ENCODE results near the gene CR1L. TPM values are rescaled to one million over a fixed set of nuclear protein-coding genes. Genes with fewer than 3 reads are reported as not detected.

Gene CR1L
- polyA plus RNA-seq, 1 donor from 2014 or later, result not detected

DNA sequence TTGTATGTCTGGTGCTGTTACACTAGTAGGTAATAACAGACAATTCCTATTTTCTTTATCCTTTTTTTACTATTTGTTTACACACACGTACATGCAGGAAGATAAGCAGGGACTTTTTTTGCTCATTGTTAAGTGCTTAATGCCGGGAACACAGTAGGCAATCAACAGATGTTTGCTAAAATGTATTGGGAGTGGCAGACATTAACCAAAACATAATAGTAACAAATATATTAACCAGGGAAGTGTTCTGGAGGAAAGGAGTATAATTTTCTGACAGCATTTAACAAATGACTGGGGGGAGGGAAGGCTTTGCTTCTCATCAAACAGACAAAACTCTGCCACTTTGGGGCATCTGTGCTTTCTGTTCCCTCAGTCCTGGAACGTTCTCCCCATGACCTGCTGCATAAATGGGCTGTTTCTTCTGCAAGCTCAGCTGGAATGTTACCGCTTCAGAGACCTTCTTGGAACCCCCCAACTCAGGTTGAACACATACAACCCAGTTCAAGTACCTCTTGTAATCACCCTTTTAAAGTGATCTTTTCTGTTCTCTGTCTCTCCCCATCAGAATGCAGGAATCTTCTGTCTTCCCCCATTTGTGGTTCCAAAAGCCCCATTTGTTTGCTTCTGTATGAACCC lies 2.1 kb downstream of the CR1L start:
- no peak overlapping the region for H3K27ac ChIP-seq (ENCODE audit: low read length)
- TF ChIP-seq MXI1 (conservative IDR thresholded peaks at IDR 0.05; ENCODE audit: poor library complexity, severe bottlenecking) (no peak), TAF1 (IDR thresholded peaks at IDR 0.05; ENCODE audit: low read depth) (no peak), REST (IDR thresholded peaks at IDR 0.05; ENCODE audit: borderline replicate concordance) (no peak), RAD21 (conservative IDR thresholded peaks at IDR 0.05) (no peak), EZH2 (IDR thresholded peaks at IDR 0.05; ENCODE audit: borderline replicate concordance, insufficient read depth, low read length, poor library complexity, severe bottlenecking) (no peak), CTCF (IDR thresholded peaks at IDR 0.05; ENCODE audit: poor library complexity, severe bottlenecking) (no peak), POLR2AphosphoS5 (IDR thresholded peaks at IDR 0.05) (no peak), EP300 (conservative IDR thresholded peaks at IDR 0.05; ENCODE audit: poor library complexity, severe bottlenecking) (no peak), SMC3 (conservative IDR thresholded peaks at IDR 0.05; ENCODE audit: poor library complexity) (no peak)
- no peaks in the 10 kb centered on the region for H3F3A ChIP-seq (ENCODE audit: insufficient read depth, low read length, poor library complexity, severe bottlenecking)
- no peak overlapping the region for H3K4me2 ChIP-seq (ENCODE audit: low read length)
- H4K20me1 ChIP-seq (ENCODE audit: insufficient read depth), result no peaks in the 10 kb centered on the region
- no peak overlapping the region for H2AFZ ChIP-seq (ENCODE audit: low read depth, low read length)
- H3K79me2 ChIP-seq (replicated peaks; ENCODE audit: insufficient read depth, low read length), result no peaks in the 10 kb centered on the region
- no peaks in the 10 kb centered on the region for H3K9me2 ChIP-seq (ENCODE audit: insufficient read depth, low read length)
- H3K27me3 ChIP-seq (ENCODE audit: insufficient read depth, low read depth, low read length), result no peaks in the 10 kb centered on the region
- no peak overlapping the region for H3K9ac ChIP-seq (ENCODE audit: low read length)
- H3K36me3 ChIP-seq (ENCODE audit: insufficient read depth, low read length), result no peaks in the 10 kb centered on the region
- no peak overlapping the region for H3K4me3 ChIP-seq (ENCODE audit: low read length)
- no peaks in the 10 kb centered on the region for H3K9me3 ChIP-seq (ENCODE audit: low read length)

DNA sequence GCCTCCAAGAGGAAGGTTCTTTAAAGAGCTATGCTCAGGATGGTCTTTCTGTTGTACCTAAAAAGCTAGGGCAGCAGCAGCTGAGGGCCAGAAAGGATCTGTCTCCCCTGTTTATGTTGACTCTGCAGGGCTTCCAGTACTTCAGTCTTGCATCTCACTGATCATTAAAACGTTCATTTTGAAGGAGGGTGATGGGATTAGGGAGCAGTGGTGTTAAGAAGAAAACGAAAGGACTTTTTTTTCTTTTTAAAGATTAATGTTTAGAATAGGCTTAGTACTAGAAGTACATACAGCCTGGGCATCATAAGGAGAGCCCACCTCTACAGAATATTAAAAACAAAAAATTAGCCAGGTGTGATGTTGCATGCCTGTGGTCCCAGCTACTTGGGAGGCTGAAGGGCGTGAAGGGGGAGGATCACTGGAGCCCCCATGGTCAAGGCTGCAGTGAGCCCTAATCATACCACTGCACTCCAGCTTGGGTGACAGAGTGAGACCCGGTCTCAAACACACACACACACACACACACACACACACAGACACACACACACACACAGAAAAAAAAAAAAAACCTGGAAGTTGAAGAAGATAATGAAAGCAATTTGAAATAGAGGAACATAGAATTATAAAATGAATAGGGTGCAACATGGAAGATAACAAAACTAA lies 2.9 kb downstream of the CR1L start:
- Histone ChIP-seq H3K36me3 (ENCODE audit: insufficient read depth, low read length) (no peaks in the 10 kb centered on the region), H2AFZ (ENCODE audit: low read depth, low read length) (no peak overlapping the region), H3K79me2 (replicated peaks; ENCODE audit: insufficient read depth, low read length) (no peaks in the 10 kb centered on the region), H4K20me1 (ENCODE audit: insufficient read depth) (no peaks in the 10 kb centered on the region), H3K27ac (ENCODE audit: low read length) (no peak overlapping the region), H3K27me3 (ENCODE audit: insufficient read depth, low read depth, low read length) (no peaks in the 10 kb centered on the region), H3K4me2 (ENCODE audit: low read length) (no peak overlapping the region), H3K4me3 (ENCODE audit: low read length) (no peak overlapping the region), H3F3A (ENCODE audit: insufficient read depth, low read length, poor library complexity, severe bottlenecking) (no peaks in the 10 kb centered on the region), H3K9ac (ENCODE audit: low read length) (no peak overlapping the region), H3K9me3 (ENCODE audit: low read length) (no peaks in the 10 kb centered on the region), H3K9me2 (ENCODE audit: insufficient read depth, low read length) (no peaks in the 10 kb centered on the region)
- TF ChIP-seq TAF1 (IDR thresholded peaks at IDR 0.05; ENCODE audit: low read depth) (no peak), RAD21 (conservative IDR thresholded peaks at IDR 0.05) (no peak), SMC3 (conservative IDR thresholded peaks at IDR 0.05; ENCODE audit: poor library complexity) (no peak), CTCF (IDR thresholded peaks at IDR 0.05; ENCODE audit: poor library complexity, severe bottlenecking) (no peak), EZH2 (IDR thresholded peaks at IDR 0.05; ENCODE audit: borderline replicate concordance, insufficient read depth, low read length, poor library complexity, severe bottlenecking) (no peak), EP300 (conservative IDR thresholded peaks at IDR 0.05; ENCODE audit: poor library complexity, severe bottlenecking) (no peak), MXI1 (conservative IDR thresholded peaks at IDR 0.05; ENCODE audit: poor library complexity, severe bottlenecking) (no peak), POLR2AphosphoS5 (IDR thresholded peaks at IDR 0.05) (no peak), REST (IDR thresholded peaks at IDR 0.05; ENCODE audit: borderline replicate concordance) (no peak)
